Skeletal muscle tissue (tissue), 4 donors: ENCODE data around the gene ACP5. TPM values are rescaled to one million over a fixed set of nuclear protein-coding genes. Genes with fewer than 3 reads are reported as not detected.
"Not testable (repeated sequence)": the region's sequence is repeated elsewhere in the genome, so short reads cannot be mapped to it uniquely, and the experiment has no call there.

Experiments
- H3K27ac ChIP-seq: one replicate; pipeline ENCODE4 v1.7.0; 2013; ENCODE audit warnings: mild to moderate bottlenecking, low read depth, low read length, inconsistent platforms
- H3K27me3 ChIP-seq, 3 donors: one replicate each; pipeline ENCODE4 v1.7.0; 2013; ENCODE audit warnings: low read length in 3 of 3; ENCODE audit not compliant: control insufficient read depth in 3 of 3, insufficient read depth in 3 of 3
- H3K36me3 ChIP-seq, 3 donors: one replicate each; pipeline ENCODE4 v1.7.0; 2013; ENCODE audit warnings: low read length in 3 of 3; ENCODE audit not compliant: control insufficient read depth in 3 of 3, insufficient read depth in 3 of 3
- H3K4me1 ChIP-seq, 3 donors: one replicate each; pipeline ENCODE4 v1.7.0; 2013; ENCODE audit warnings: low read length in 3 of 3, mild to moderate bottlenecking in 3 of 3; ENCODE audit not compliant: control insufficient read depth in 3 of 3, insufficient read depth in 3 of 3
- H3K4me3 ChIP-seq, 3 donors: one replicate each; pipeline ENCODE4 v1.7.0; 2013; ENCODE audit warnings: low read length in 3 of 3
- H3K9ac ChIP-seq, 3 donors: one replicate each; pipeline ENCODE4 v1.7.0; 2013; ENCODE audit warnings: low read length in 3 of 3, mild to moderate bottlenecking in 3 of 3, moderate library complexity in 2 of 3, low read depth in 1 of 3
- H3K9me3 ChIP-seq, 3 donors: one replicate each; pipeline ENCODE4 v1.7.0; 2013; ENCODE audit warnings: low read length in 3 of 3; ENCODE audit not compliant: control insufficient read depth in 3 of 3
- total RNA-seq: library from RNA; depleted of rRNA; stranded (reverse); fragments of >200 nt; gene quantifications from one replicate; pipeline ENCODE4 v1.2.3, GENCODE V29; 2014
- donor health status: Osteomylitis.

The ACP5 gene
- total RNA-seq, 1 donor from 2014 or later = 3.7 TPM

GRCh38 chr19:11599704-11600103 is 22.3 kb upstream of the ACP5 start:
- H3K4me3 ChIP-seq, H3K27me3 ChIP-seq, H3K4me1 ChIP-seq, H3K9me3 ChIP-seq, H3K27ac ChIP-seq, H3K36me3 ChIP-seq, H3K9ac ChIP-seq: not testable (repeated sequence)

DNA sequence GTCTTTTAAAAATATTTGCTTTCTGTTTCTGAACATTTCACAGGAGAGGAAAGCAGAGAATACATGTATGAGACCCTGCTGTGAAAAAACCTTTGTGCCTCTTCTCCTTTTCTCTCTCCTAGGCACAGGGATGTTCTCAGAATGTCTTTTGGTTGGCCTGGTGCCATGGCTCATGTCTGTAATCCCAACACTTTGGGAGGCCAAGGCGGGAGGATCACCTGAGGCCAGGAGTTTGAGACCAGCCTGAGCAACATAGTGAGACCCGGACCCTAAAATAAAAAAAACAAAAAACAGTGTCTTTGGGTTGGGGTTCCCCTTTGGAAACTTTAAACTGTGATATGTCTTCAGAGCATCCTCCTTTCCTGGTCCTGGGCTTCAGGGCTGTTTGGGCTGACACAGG is 21.3 kb upstream of the ACP5 start:
- Histone ChIP-seq H3K4me1 (peaks cover 0 to 8% (median 3%) of the 10 kb centered on the region in 3 donors), H3K9ac (no peak overlapping the region), H3K9me3 (no peaks in the 10 kb centered on the region), H3K4me3 (no peak overlapping the region), H3K27ac (no peak overlapping the region), H3K36me3 (peaks cover 0 to 3% (median 0%) of the 10 kb centered on the region in 3 donors), H3K27me3 (no peaks in the 10 kb centered on the region)

GRCh38 chr19:11598103-11598483 is 20.6 kb upstream of the ACP5 start:
- peak overlapping the region; percentile 88 to 98 (median 95) for H3K4me3 ChIP-seq
- H3K36me3 ChIP-seq = peaks cover 0 to 3% (median 0%) of the 10 kb centered on the region in 3 donors
- H3K27ac ChIP-seq = no peak overlapping the region
- no peaks in the 10 kb centered on the region for H3K9me3 ChIP-seq
- peaks cover 0 to 8% (median 3%) of the 10 kb centered on the region in 3 donors for H3K4me1 ChIP-seq
- H3K9ac ChIP-seq = peak overlapping the region; percentile 92 to 98 (median 96)
- no peaks in the 10 kb centered on the region for H3K27me3 ChIP-seq

DNA sequence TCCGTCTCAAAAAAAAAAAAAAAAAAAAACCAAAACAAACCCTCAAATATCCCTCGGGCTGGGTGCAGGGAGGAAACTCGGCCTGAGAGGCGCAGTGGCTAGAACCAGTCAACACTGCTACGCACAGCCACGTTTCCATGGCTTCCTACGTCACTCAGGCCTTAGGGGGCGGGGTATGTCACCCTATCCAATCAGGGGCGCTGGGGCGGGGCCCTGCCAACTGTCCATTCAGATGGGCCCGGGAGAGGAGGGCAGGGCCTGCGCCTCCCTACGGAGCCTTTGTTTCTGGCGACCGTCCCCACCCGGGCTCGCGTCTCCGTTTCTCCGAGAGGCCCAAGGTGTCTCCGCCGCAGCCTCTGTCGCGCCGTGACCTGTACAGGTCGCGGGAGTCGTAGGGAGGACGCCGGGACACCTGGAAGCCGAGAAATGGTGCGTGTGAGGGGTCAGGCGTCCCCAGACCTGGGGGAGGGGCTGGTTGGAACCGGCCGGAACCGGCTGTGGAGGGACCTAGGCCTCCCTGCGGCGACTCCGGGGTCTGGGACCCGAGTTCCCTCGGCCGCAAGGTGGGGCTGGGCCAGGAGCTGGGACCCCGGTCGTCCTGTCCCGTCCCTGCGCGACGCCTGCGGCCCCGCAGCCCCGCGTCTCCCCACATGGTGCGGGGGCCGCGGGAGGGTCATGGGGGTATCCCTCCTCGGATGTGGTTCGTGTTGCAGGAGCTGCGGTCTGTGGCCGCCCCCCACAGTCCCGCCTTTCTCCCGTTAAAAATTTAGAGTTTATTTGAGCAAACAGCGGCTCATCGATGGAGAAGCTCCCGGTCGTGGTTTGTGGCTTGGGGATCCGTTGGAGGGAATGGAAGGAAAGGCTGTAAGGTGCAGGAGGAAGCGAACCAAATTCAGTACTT is 20.0 kb upstream of the ACP5 start, which contains the start of gene ZNF627:
Gene ZNF627 (plus strand): TSS at position 282 of the 901 bp plus-strand sequence. CDS start 145 bp downstream, at position 427.
- Histone ChIP-seq H3K9me3 (no peaks in the 10 kb centered on the region), H3K27ac (peak within 1 kb of the TSS; percentile 87), H3K27me3 (no peaks in the 10 kb centered on the region), H3K36me3 (peaks cover 0 to 3% (median 0%) of the 10 kb centered on the region in 3 donors), H3K9ac (peak within 1 kb of the TSS; percentile 92 to 98 (median 96)), H3K4me1 (peaks cover 0 to 8% (median 3%) of the 10 kb centered on the region in 3 donors), H3K4me3 (peak within 1 kb of the TSS; percentile 88 to 98 (median 95))

- no peak overlapping the region for H3K27ac ChIP-seq
These were observed 18.7 kb upstream of the ACP5 start for GRCh38 chr19:11596156-11596555.

GRCh38 chr19:11594084-11594483 is 16.6 kb upstream of the ACP5 start:
- H3K36me3 ChIP-seq = peaks cover 0 to 1% (median 0%) of the 10 kb centered on the region in 3 donors
- H3K27ac ChIP-seq = no peak overlapping the region
- no peak overlapping the region for H3K9ac ChIP-seq
- no peak overlapping the region for H3K4me3 ChIP-seq
- H3K4me1 ChIP-seq = peaks cover 0 to 8% (median 3%) of the 10 kb centered on the region in 3 donors
- no peaks in the 10 kb centered on the region for H3K9me3 ChIP-seq
- no peaks in the 10 kb centered on the region for H3K27me3 ChIP-seq

More at GRCh38 chr19:11596156-11596555, 18.7 kb upstream of the ACP5 start:
- Histone ChIP-seq H3K9ac (no peak overlapping the region), H3K36me3 (peaks cover 0 to 3% (median 0%) of the 10 kb centered on the region in 3 donors), H3K9me3 (no peaks in the 10 kb centered on the region), H3K4me3 (no peak overlapping the region), H3K4me1 (peaks cover 0 to 8% (median 3%) of the 10 kb centered on the region in 3 donors), H3K27me3 (no peaks in the 10 kb centered on the region)

GRCh38 chr19:11587975-11588631 is 10.7 kb upstream of the ACP5 start:
- Histone ChIP-seq H3K9ac (peak overlapping the region; percentile 23 to 57 (median 33)), H3K27ac (no peak overlapping the region), H3K9me3 (no peaks in the 10 kb centered on the region), H3K27me3 (no peaks in the 10 kb centered on the region), H3K4me3 (peak overlapping the region in 2 of 3 donors; percentile 13 to 48), H3K36me3 (no peaks in the 10 kb centered on the region), H3K4me1 (peaks cover 4 to 6% (median 5%) of the 10 kb centered on the region in 3 donors)

DNA sequence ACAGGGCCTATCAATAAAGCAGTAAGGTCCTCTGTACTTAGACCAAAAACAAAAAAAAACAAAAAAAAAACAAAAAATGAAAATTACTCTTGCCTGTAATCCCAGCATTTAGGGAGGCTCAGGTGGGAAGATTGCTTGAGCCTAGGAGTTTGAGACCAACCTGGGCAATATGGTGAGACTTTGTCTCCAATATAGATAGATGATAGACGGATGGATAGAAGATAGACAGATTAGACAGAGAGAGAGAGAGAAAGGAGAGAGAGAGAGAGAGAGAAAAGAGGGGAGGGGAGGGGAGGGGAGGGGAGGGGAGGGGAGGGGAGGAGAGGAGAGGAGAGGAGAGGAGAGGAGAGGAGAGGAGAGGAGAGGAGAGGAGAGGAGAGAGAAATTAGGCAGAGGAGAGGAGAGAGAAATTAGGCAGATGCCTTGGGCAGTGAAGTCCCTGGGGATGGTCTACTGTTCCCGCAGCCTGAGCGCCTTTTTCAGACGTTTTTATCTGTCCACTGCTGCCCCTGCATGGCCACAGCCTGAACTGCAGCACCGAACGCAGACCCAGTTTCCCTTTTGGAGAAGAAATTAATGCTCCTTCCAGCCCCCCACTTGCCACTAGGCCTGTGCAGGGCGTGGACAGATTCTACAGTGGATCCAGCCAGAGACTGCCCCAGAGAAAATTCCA is 10.0 kb upstream of the ACP5 start:
- Histone ChIP-seq H3K9ac (peak overlapping the region; percentile 23 to 57 (median 33)), H3K27ac (no peak overlapping the region), H3K36me3 (no peaks in the 10 kb centered on the region), H3K9me3 (no peaks in the 10 kb centered on the region), H3K4me1 (peaks cover 4 to 6% (median 5%) of the 10 kb centered on the region in 3 donors), H3K4me3 (peak overlapping the region in 2 of 3 donors; percentile 13 to 48), H3K27me3 (no peaks in the 10 kb centered on the region)

- Histone ChIP-seq H3K27ac (no peak overlapping the region), H3K9ac (no peak overlapping the region), H3K9me3 (no peaks in the 10 kb centered on the region), H3K4me1 (peaks cover 4 to 6% (median 5%) of the 10 kb centered on the region in 3 donors), H3K4me3 (no peak overlapping the region), H3K36me3 (no peaks in the 10 kb centered on the region), H3K27me3 (peaks cover 0 to 1% (median 0%) of the 10 kb centered on the region in 3 donors)
These were observed 8.9 kb upstream of the ACP5 start for GRCh38 chr19:11586331-11586730.
